OCI-LY7 (cell line): ENCODE measurements around the gene SMR3B.

Source experiments
- CTCF ChIP-seq: fragments of 200-600 bp; sonication (generic); conservative IDR thresholded peaks from 2 replicates; pipeline ENCODE4 v1.5.1; 2014; ENCODE audit warnings: mild to moderate bottlenecking, antibody characterized with exemption, low read length, moderate library complexity, mixed read lengths
- EZH2phosphoT487 ChIP-seq: fragments of 200-600 bp; sonication (generic); IDR thresholded peaks from 2 replicates; pipeline ENCODE4 v1.6.1; 2018; ENCODE audit warnings: low read depth, borderline replicate concordance, mild to moderate bottlenecking, mixed run types, antibody characterized with exemption, low read length, moderate library complexity, mixed read lengths

GRCh38 chr4:70334681-70335080 is 48.2 kb upstream of the SMR3B start, which contains the start of gene CABS1:
- TF ChIP-seq EZH2phosphoT487, result no peak
- no peak for TF ChIP-seq CTCF
